Measurements from ENCODE around the gene DGUOK.
"Not testable (repeated sequence)": the region's sequence is repeated elsewhere in the genome, so short reads cannot be mapped to it uniquely, and the experiment has no call there.

The DGUOK gene

DNA sequence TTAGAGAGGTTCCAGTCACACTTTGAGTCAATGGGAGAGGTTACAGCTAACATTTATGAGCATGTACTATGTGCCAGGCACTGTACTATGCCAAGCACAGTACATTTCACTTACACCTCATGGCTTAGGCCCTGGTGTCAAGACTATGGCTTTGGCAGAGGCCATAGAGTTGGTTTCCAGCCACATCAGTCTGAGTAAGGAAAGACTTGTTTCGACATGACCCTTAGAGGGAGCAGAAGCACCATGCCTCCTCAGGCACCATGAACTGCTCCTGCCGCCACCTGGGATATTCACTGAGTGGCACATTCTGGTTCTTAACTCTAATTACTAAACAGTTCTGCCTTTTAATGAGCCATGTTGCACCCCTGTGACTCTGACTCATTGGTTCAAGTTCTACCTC lies 12.7 kb downstream of the DGUOK start:
- peak overlapping the region; percentile 7 for H3K9ac ChIP-seq (ENCODE audit: low read length)
- DNase-seq = peak; percentile 38
- no peak overlapping the region for H3K4me2 ChIP-seq (ENCODE audit: low read length, poor library complexity, severe bottlenecking)
- no peak overlapping the region for H2AFZ ChIP-seq (ENCODE audit: low read depth, low read length)
- H3K4me1 ChIP-seq (ENCODE audit: control insufficient read depth, insufficient read depth, low read depth, low read length) = peaks cover 7% of the 10 kb centered on the region
- H2BK120ac ChIP-seq (ENCODE audit: low read depth, low read length) = no peak overlapping the region
- H2BK12ac ChIP-seq (ENCODE audit: low read length in 2 of 2) = no peak overlapping the region
- no peak overlapping the region for H3K4ac ChIP-seq (ENCODE audit: low read depth in 1 of 2, low read length in 2 of 2)
- no peaks in the 10 kb centered on the region for H3K27me3 ChIP-seq (ENCODE audit: control insufficient read depth in 1 of 2, insufficient read depth in 1 of 2, low read length in 2 of 2)
- H3K9me3 ChIP-seq (ENCODE audit: control insufficient read depth, low read length) = no peaks in the 10 kb centered on the region
- peaks cover 14 to 55% of the 10 kb centered on the region in 2 experiments for H3K36me3 ChIP-seq (ENCODE audit: control insufficient read depth in 1 of 2, insufficient read depth in 2 of 2, low read depth in 1 of 2, low read length in 2 of 2)
- H2BK15ac ChIP-seq (ENCODE audit: low read depth, poor library complexity, severe bottlenecking) = no peak overlapping the region
- no peak overlapping the region for H4K8ac ChIP-seq (ENCODE audit: low read length)
- no peak overlapping the region for H3K4me3 ChIP-seq (ENCODE audit: insufficient read depth in 1 of 2, low read depth in 1 of 2, low read length in 2 of 2)
- H2AK5ac ChIP-seq (ENCODE audit: low read length, severe bottlenecking) = no peak overlapping the region
- 94% methylated on average over 2 of the region's 2 CpGs for WGBS
- no peak overlapping the region for H3K14ac ChIP-seq (ENCODE audit: low read length in 2 of 2)
- no peak overlapping the region for H3K18ac ChIP-seq (ENCODE audit: low read depth in 1 of 2, low read length in 2 of 2)
- H3K27ac ChIP-seq (ENCODE audit: low read length, poor library complexity, severe bottlenecking) = no peak overlapping the region
- no peak overlapping the region for H3K23ac ChIP-seq (ENCODE audit: low read length in 2 of 2)
- H4K91ac ChIP-seq (ENCODE audit: low read length) = no peak overlapping the region
- peaks cover 7% of the 10 kb centered on the region for H3K79me1 ChIP-seq (replicated peaks; ENCODE audit: low read length, poor library complexity, severe bottlenecking)
- no peak overlapping the region for H2BK5ac ChIP-seq (ENCODE audit: low read depth, low read length, poor library complexity, severe bottlenecking)

DNA sequence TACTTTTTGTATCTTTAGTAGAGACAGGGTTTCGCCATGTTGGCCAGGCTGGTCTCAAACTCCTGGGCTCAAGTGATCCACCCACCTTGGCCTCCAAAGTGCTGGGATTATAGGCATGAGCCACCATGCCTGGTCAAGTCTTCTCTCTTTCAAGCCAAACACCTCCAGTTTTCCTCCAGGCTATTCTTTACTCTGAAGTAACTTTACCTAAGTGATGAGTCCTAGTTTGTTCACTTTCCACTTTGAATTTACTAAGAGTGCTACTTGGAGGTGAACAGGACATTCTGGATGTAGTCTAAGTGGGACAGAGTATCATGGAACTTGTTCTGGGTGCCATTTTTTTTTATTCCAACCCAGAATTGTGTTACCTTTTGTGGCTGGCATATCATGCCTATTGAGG lies 13.4 kb downstream of the DGUOK start:
- not testable (repeated sequence) for H3K4ac ChIP-seq (ENCODE audit: low read depth in 1 of 2, low read length in 2 of 2); H4K91ac ChIP-seq (ENCODE audit: low read length); H2BK12ac ChIP-seq (ENCODE audit: low read length in 2 of 2); H3K23ac ChIP-seq (ENCODE audit: low read length in 2 of 2); H3K27me3 ChIP-seq (ENCODE audit: control insufficient read depth in 1 of 2, insufficient read depth in 1 of 2, low read length in 2 of 2); H3K14ac ChIP-seq (ENCODE audit: low read length in 2 of 2); H3K4me1 ChIP-seq (ENCODE audit: control insufficient read depth, insufficient read depth, low read depth, low read length); DNase-seq; H3K18ac ChIP-seq (ENCODE audit: low read depth in 1 of 2, low read length in 2 of 2); H3K27ac ChIP-seq (ENCODE audit: low read length, poor library complexity, severe bottlenecking); H2AK5ac ChIP-seq (ENCODE audit: low read length, severe bottlenecking); H3K9ac ChIP-seq (ENCODE audit: low read length); H4K8ac ChIP-seq (ENCODE audit: low read length); H2BK5ac ChIP-seq (ENCODE audit: low read depth, low read length, poor library complexity, severe bottlenecking); H2BK120ac ChIP-seq (ENCODE audit: low read depth, low read length); H2BK15ac ChIP-seq (ENCODE audit: low read depth, poor library complexity, severe bottlenecking); H3K9me3 ChIP-seq (ENCODE audit: control insufficient read depth, low read length); H3K4me2 ChIP-seq (ENCODE audit: low read length, poor library complexity, severe bottlenecking); H2AFZ ChIP-seq (ENCODE audit: low read depth, low read length); H3K4me3 ChIP-seq (ENCODE audit: insufficient read depth in 1 of 2, low read depth in 1 of 2, low read length in 2 of 2)
- Histone ChIP-seq H3K79me1 (replicated peaks; ENCODE audit: low read length, poor library complexity, severe bottlenecking) (peaks cover 12% of the 10 kb centered on the region), H3K36me3 (ENCODE audit: control insufficient read depth in 1 of 2, insufficient read depth in 2 of 2, low read depth in 1 of 2, low read length in 2 of 2) (peaks cover 17 to 59% of the 10 kb centered on the region in 2 experiments)
- WGBS = 94% methylated on average over 1 of the region's 1 CpG

DNA sequence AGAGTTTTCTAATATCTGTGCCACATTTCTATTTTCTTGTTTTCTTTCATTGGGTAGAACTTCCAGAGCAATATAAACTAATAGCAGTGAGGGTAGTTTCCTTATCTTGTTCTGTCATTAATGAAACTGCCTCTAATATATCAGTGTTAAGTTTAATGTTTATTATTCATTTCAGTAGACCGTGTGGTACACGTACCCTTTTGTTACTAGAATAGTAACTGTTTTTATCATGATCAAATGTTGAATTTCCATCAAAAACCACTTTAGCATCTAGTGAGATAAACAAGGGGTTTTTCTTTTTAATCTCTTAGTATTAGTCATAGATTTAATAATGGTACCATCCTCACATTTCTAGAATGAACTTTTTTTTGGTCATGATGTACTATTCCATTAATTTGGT lies 16.0 kb downstream of the DGUOK start:
- H3K4me3 ChIP-seq (ENCODE audit: insufficient read depth in 1 of 2, low read depth in 1 of 2, low read length in 2 of 2) = no peak overlapping the region
- no peak overlapping the region for H2AK5ac ChIP-seq (ENCODE audit: low read length, severe bottlenecking)
- DNase-seq = no peak
- no peak overlapping the region for H2BK120ac ChIP-seq (ENCODE audit: low read depth, low read length)
- H3K9ac ChIP-seq (ENCODE audit: low read length) = no peak overlapping the region
- peaks cover 19 to 63% of the 10 kb centered on the region in 2 experiments for H3K36me3 ChIP-seq (ENCODE audit: control insufficient read depth in 1 of 2, insufficient read depth in 2 of 2, low read depth in 1 of 2, low read length in 2 of 2)
- no peak overlapping the region for H3K14ac ChIP-seq (ENCODE audit: low read length in 2 of 2)
- H2AFZ ChIP-seq (ENCODE audit: low read depth, low read length) = no peak overlapping the region
- no peak overlapping the region for H4K8ac ChIP-seq (ENCODE audit: low read length)
- no peak overlapping the region for H2BK5ac ChIP-seq (ENCODE audit: low read depth, low read length, poor library complexity, severe bottlenecking)
- no peaks in the 10 kb centered on the region for H3K27me3 ChIP-seq (ENCODE audit: control insufficient read depth in 1 of 2, insufficient read depth in 1 of 2, low read length in 2 of 2)
- H2BK15ac ChIP-seq (ENCODE audit: low read depth, poor library complexity, severe bottlenecking) = no peak overlapping the region
- peaks cover 7% of the 10 kb centered on the region for H3K4me1 ChIP-seq (ENCODE audit: control insufficient read depth, insufficient read depth, low read depth, low read length)
- no peak overlapping the region for H4K91ac ChIP-seq (ENCODE audit: low read length)
- no peaks in the 10 kb centered on the region for H3K9me3 ChIP-seq (ENCODE audit: control insufficient read depth, low read length)
- H3K4ac ChIP-seq (ENCODE audit: low read depth in 1 of 2, low read length in 2 of 2) = no peak overlapping the region
- no peak overlapping the region for H3K18ac ChIP-seq (ENCODE audit: low read depth in 1 of 2, low read length in 2 of 2)
- no peak overlapping the region for H3K4me2 ChIP-seq (ENCODE audit: low read length, poor library complexity, severe bottlenecking)
- no peak overlapping the region for H3K27ac ChIP-seq (ENCODE audit: low read length, poor library complexity, severe bottlenecking)
- peaks cover 16% of the 10 kb centered on the region for H3K79me1 ChIP-seq (replicated peaks; ENCODE audit: low read length, poor library complexity, severe bottlenecking)
- WGBS = no CpG with 5 or more reads among the region's 2 CpGs
- no peak overlapping the region for H3K23ac ChIP-seq (ENCODE audit: low read length in 2 of 2)
- no peak overlapping the region for H2BK12ac ChIP-seq (ENCODE audit: low read length in 2 of 2)

DNA sequence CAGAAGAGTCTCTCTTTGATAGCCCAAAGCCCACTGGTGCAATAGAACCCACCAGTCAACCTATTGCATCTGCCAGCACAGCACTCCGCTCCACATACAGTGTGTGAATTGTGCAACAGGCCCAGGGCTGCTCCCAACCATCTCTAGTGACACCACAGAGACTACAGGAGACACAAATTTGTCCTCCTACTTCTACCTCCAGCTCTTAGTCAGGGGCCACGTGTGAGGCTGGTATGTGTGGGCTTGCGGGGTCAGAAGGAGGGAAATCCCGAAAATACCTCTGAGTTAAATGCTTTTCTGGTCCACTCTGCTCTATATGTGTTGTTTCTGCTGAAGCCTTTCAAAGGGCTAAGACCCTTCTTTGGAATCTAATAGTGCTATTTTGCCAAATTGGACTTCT lies 18.0 kb downstream of the DGUOK start:
- Histone ChIP-seq H3K18ac (ENCODE audit: low read depth in 1 of 2, low read length in 2 of 2) (no peak overlapping the region), H3K36me3 (ENCODE audit: control insufficient read depth in 1 of 2, insufficient read depth in 2 of 2, low read depth in 1 of 2, low read length in 2 of 2) (peaks cover 27 to 77% of the 10 kb centered on the region in 2 experiments), H3K4me3 (ENCODE audit: insufficient read depth in 1 of 2, low read depth in 1 of 2, low read length in 2 of 2) (no peak overlapping the region), H2BK120ac (ENCODE audit: low read depth, low read length) (no peak overlapping the region), H2AFZ (ENCODE audit: low read depth, low read length) (no peak overlapping the region), H3K4me1 (ENCODE audit: control insufficient read depth, insufficient read depth, low read depth, low read length) (peaks cover 2% of the 10 kb centered on the region), H2BK5ac (ENCODE audit: low read depth, low read length, poor library complexity, severe bottlenecking) (no peak overlapping the region), H3K4me2 (ENCODE audit: low read length, poor library complexity, severe bottlenecking) (no peak overlapping the region), H3K27ac (ENCODE audit: low read length, poor library complexity, severe bottlenecking) (no peak overlapping the region), H4K91ac (ENCODE audit: low read length) (no peak overlapping the region), H3K4ac (ENCODE audit: low read depth in 1 of 2, low read length in 2 of 2) (no peak overlapping the region), H3K23ac (ENCODE audit: low read length in 2 of 2) (peak overlapping the region in 1 of 2 experiments; percentile 61), H2AK5ac (ENCODE audit: low read length, severe bottlenecking) (no peak overlapping the region), H2BK15ac (ENCODE audit: low read depth, poor library complexity, severe bottlenecking) (no peak overlapping the region), H3K9ac (ENCODE audit: low read length) (no peak overlapping the region), H2BK12ac (ENCODE audit: low read length in 2 of 2) (no peak overlapping the region), H3K27me3 (ENCODE audit: control insufficient read depth in 1 of 2, insufficient read depth in 1 of 2, low read length in 2 of 2) (no peaks in the 10 kb centered on the region), H3K14ac (ENCODE audit: low read length in 2 of 2) (no peak overlapping the region), H3K79me1 (replicated peaks; ENCODE audit: low read length, poor library complexity, severe bottlenecking) (peaks cover 27% of the 10 kb centered on the region), H4K8ac (ENCODE audit: low read length) (no peak overlapping the region), H3K9me3 (ENCODE audit: control insufficient read depth, low read length) (no peaks in the 10 kb centered on the region)
- no peak for DNase-seq
- WGBS = 97% methylated on average over 4 of the region's 4 CpGs

All from mesenchymal stem cell (in vitro differentiated cells and primary cell).